A549 (cell line): ENCODE data around the gene PBX1.

ENCODE experiments used
- BHLHE40 ChIP-seq: IDR thresholded peaks from 2 replicates; pipeline ENCODE4 v1.6.1; 2012; ENCODE audit warnings: low read depth, low read length, inconsistent platforms
- CTCF ChIP-seq: fragments of >200 bp; sonication (Bioruptor Twin); formaldehyde crosslinking; IDR thresholded peaks from 3 replicates; pipeline ENCODE4 v1.5.1; 2016
- ESRRA ChIP-seq: fragments of 150-350 bp; IDR thresholded peaks from 2 replicates; pipeline ENCODE4 v1.6.1; 2014; ENCODE audit warnings: mild to moderate bottlenecking, low read length, borderline replicate concordance
- JUN ChIP-seq, 2 experiments: fragments of >200 bp; sonication (Bioruptor Twin); formaldehyde crosslinking; IDR thresholded peaks; 2 replicates in 1 of 2; 3 replicates in 1 of 2; pipeline ENCODE4 v1.6.1; 2016 to 2017
- MAZ ChIP-seq: fragments of 150-350 bp; IDR thresholded peaks from 2 replicates; pipeline ENCODE4 v1.6.1; 2014; ENCODE audit warnings: antibody characterized with exemption, low read depth, low read length, borderline replicate concordance
- NFE2L2 ChIP-seq: fragments of 150-350 bp; conservative IDR thresholded peaks from 2 replicates; pipeline ENCODE4 v1.6.1; 2014; ENCODE audit warnings: low read length
- POLR2A ChIP-seq: IDR thresholded peaks from 2 replicates; pipeline ENCODE4 v1.6.1; 2012; ENCODE audit warnings: mild to moderate bottlenecking, low read length
- SMC3 ChIP-seq: fragments of >200 bp; sonication (Bioruptor Twin); formaldehyde crosslinking; IDR thresholded peaks from 3 replicates; pipeline ENCODE4 v1.6.1; 2018; ENCODE audit warnings: inconsistent platforms

- no peak for TF ChIP-seq MAZ
- TF ChIP-seq POLR2A: no peak
- TF ChIP-seq CTCF: no peak
- TF ChIP-seq ESRRA: no peak
- no peak for TF ChIP-seq BHLHE40
- TF ChIP-seq SMC3: no peak
- TF ChIP-seq JUN (IDR thresholded peaks at IDR 0.05): no peak
- TF ChIP-seq NFE2L2: no peak
Observed at GRCh38 chr1:164713456-164714207, 154.6 kb downstream of the PBX1 start.
